ENCODE measurements around the gene IL34.
"Not testable (repeated sequence)": the region's sequence is repeated elsewhere in the genome, so short reads cannot be mapped to it uniquely, and the experiment has no call there.

IL34 gene

GRCh38 chr16:70658921-70659320, 12.6 kb downstream of the IL34 start:
- DNase-seq (ENCODE audit: low spot score), result no peak

- DNase-seq (ENCODE audit: low spot score), result no peak
These were observed 13.2 kb downstream of the IL34 start for GRCh38 chr16:70659546-70659945.

- no peak for DNase-seq (ENCODE audit: low spot score)
These were observed 13.8 kb downstream of the IL34 start for GRCh38 chr16:70659953-70660671.

GRCh38 chr16:70660672-70661350, 14.5 kb downstream of the IL34 start:
- DNase-seq (ENCODE audit: low spot score), result no peak

- no peak for DNase-seq (ENCODE audit: low spot score)
These were observed 15.2 kb downstream of the IL34 start for GRCh38 chr16:70661534-70661917.

GRCh38 chr16:70661918-70662641, 15.7 kb downstream of the IL34 start:
- DNase-seq (ENCODE audit: low spot score), result no peak

GRCh38 chr16:70662991-70663523, 16.7 kb downstream of the IL34 start:
- no peak for DNase-seq (ENCODE audit: low spot score)

GRCh38 chr16:70663524-70664324, 17.4 kb downstream of the IL34 start:
- no peak for DNase-seq (ENCODE audit: low spot score)

GRCh38 chr16:70664325-70665112, 18.2 kb downstream of the IL34 start:
- no peak for DNase-seq (ENCODE audit: low spot score)

GRCh38 chr16:70665113-70665694, 18.8 kb downstream of the IL34 start:
- DNase-seq (ENCODE audit: low spot score), result no peak

- no peak for DNase-seq (ENCODE audit: low spot score)
These were observed 19.7 kb downstream of the IL34 start for GRCh38 chr16:70665806-70666735.

- no peak for DNase-seq (ENCODE audit: low spot score)
These were observed 23.8 kb downstream of the IL34 start for GRCh38 chr16:70670175-70670574.

- DNase-seq (ENCODE audit: low spot score), result not testable (repeated sequence)
These were observed 24.6 kb downstream of the IL34 start for GRCh38 chr16:70670938-70671337.

- DNase-seq (ENCODE audit: low spot score), result no peak
These were observed 28.1 kb downstream of the IL34 start for GRCh38 chr16:70674221-70675014.

GRCh38 chr16:70675851-70676513, 29.6 kb downstream of the IL34 start:
- DNase-seq (ENCODE audit: low spot score), result no peak

GRCh38 chr16:70676675-70677498, 30.5 kb downstream of the IL34 start:
- DNase-seq (ENCODE audit: low spot score), result no peak

GRCh38 chr16:70677499-70678120, 31.3 kb downstream of the IL34 start:
- DNase-seq (ENCODE audit: low spot score), result no peak

Measured in hepatic stellate cell (primary cell).